GM12891 (cell line): ENCODE measurements around the gene AGBL1.

ENCODE experiments used
- POLR2A ChIP-seq: IDR thresholded peaks from 2 replicates; pipeline ENCODE4 v1.6.1; 2011; ENCODE audit warnings: low read depth, low read length, control low read depth
- POLR2AphosphoS5 ChIP-seq: IDR thresholded peaks from 2 replicates; pipeline ENCODE4 v1.6.1; 2011; ENCODE audit warnings: low read depth, low read length, control low read depth
- SPI1 ChIP-seq: IDR thresholded peaks from 2 replicates; pipeline ENCODE4 v1.6.1; 2011; ENCODE audit warnings: low read depth, low read length, control low read depth
- TAF1 ChIP-seq: IDR thresholded peaks from 2 replicates; pipeline ENCODE4 v1.6.1; 2011; ENCODE audit warnings: low read depth, low read length, control low read depth

DNA sequence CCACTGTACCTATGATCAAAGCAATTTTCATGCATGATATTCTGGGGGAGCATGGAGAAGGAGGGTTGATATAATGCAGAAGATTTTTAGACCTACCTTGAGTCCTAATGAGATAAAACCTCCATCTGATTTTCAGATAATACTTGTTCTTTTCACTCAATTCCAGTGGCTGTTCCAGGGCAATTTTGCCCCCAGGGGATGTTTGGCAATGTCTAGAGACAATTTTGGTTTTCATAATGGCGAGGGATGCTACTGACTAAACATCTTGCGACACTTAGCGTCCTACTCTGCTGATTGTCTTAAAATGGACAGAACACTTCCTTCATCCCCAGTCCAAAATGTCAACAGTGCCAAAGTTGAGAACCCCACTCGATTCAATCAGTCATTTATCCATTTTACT, 26.6 kb downstream of the AGBL1 start:
- TF ChIP-seq POLR2A (no peak), POLR2AphosphoS5 (no peak), SPI1 (no peak), TAF1 (no peak)
